Inflammatory macrophage treated with lipopolysaccharide for 1 hour (primary cell): Measurements from ENCODE around the gene ACTL8.

ENCODE experiments used
- DNase-seq, 2 donors: peaks; one replicate each; pipeline ENCODE4 v3.0.0-alpha.2; 2020 to 2022

The ACTL8 gene

GRCh38 chr1:17755120-17755519, at the start of gene ACTL8:
Gene ACTL8 (plus strand): TSS chr1:17755333. CDS start chr1:17823009, 67,676 bp downstream.
- no peak for DNase-seq

- DNase-seq, result no peak
These were observed 48.7 kb upstream of the ACTL8 start for GRCh38 chr1:17706445-17706844.

- no peak for DNase-seq
These were observed 45.2 kb upstream of the ACTL8 start for GRCh38 chr1:17709981-17710380.

GRCh38 chr1:17710889-17711576, 44.1 kb upstream of the ACTL8 start:
- DNase-seq, result no peak

GRCh38 chr1:17711577-17711910, 43.6 kb upstream of the ACTL8 start:
- no peak for DNase-seq

GRCh38 chr1:17711941-17712340, 43.2 kb upstream of the ACTL8 start:
- no peak for DNase-seq

GRCh38 chr1:17713993-17714392, 41.1 kb upstream of the ACTL8 start:
- DNase-seq, result no peak

- no peak for DNase-seq
These were observed 37.3 kb upstream of the ACTL8 start for GRCh38 chr1:17717594-17718535.

- no peak for DNase-seq
These were observed 35.3 kb upstream of the ACTL8 start for GRCh38 chr1:17719874-17720273.

GRCh38 chr1:17721444-17721843, 33.7 kb upstream of the ACTL8 start:
- DNase-seq, result no peak

GRCh38 chr1:17723684-17724083, 31.4 kb upstream of the ACTL8 start:
- no peak for DNase-seq

- DNase-seq, result no peak
These were observed 31.0 kb upstream of the ACTL8 start for GRCh38 chr1:17724150-17724549.

GRCh38 chr1:17725084-17725719, 29.9 kb upstream of the ACTL8 start:
- DNase-seq, result no peak

GRCh38 chr1:17725811-17726582, 29.1 kb upstream of the ACTL8 start:
- DNase-seq, result no peak

GRCh38 chr1:17728123-17728712, 26.9 kb upstream of the ACTL8 start:
- DNase-seq, result no peak

GRCh38 chr1:17729248-17729647, 25.9 kb upstream of the ACTL8 start:
- no peak for DNase-seq

GRCh38 chr1:17729909-17730308, 25.2 kb upstream of the ACTL8 start:
- no peak for DNase-seq

GRCh38 chr1:17731460-17731859, 23.7 kb upstream of the ACTL8 start:
- no peak for DNase-seq

- no peak for DNase-seq
These were observed 22.7 kb upstream of the ACTL8 start for GRCh38 chr1:17732475-17732874.

GRCh38 chr1:17733661-17734060, 21.5 kb upstream of the ACTL8 start:
- DNase-seq, result no peak

- no peak for DNase-seq
These were observed 20.5 kb upstream of the ACTL8 start for GRCh38 chr1:17734609-17735008.

GRCh38 chr1:17735348-17735747, 19.8 kb upstream of the ACTL8 start:
- no peak for DNase-seq

- no peak for DNase-seq
These were observed 19.3 kb upstream of the ACTL8 start for GRCh38 chr1:17735793-17736192.
